Posterior cingulate gyrus (tissue), 11 donors: ENCODE results near the gene NDUFV1.
"Not testable (repeated sequence)": the region's sequence is repeated elsewhere in the genome, so short reads cannot be mapped to it uniquely, and the experiment has no call there.

Experiments
- DNase-seq, 10 donors: peaks; one replicate each; pipeline versions ENCODE4 v3.0.0 to v3.0.0-alpha.2; 2020 to 2021; ENCODE audit warnings: mixed read lengths in 3 of 10
- intact Hi-C: fragments of 100-400 bp; cut with DNase I; formaldehyde crosslinking; loops from one replicate; pipeline ENCODE4 v1.15.1; 2023

NDUFV1 gene

DNA sequence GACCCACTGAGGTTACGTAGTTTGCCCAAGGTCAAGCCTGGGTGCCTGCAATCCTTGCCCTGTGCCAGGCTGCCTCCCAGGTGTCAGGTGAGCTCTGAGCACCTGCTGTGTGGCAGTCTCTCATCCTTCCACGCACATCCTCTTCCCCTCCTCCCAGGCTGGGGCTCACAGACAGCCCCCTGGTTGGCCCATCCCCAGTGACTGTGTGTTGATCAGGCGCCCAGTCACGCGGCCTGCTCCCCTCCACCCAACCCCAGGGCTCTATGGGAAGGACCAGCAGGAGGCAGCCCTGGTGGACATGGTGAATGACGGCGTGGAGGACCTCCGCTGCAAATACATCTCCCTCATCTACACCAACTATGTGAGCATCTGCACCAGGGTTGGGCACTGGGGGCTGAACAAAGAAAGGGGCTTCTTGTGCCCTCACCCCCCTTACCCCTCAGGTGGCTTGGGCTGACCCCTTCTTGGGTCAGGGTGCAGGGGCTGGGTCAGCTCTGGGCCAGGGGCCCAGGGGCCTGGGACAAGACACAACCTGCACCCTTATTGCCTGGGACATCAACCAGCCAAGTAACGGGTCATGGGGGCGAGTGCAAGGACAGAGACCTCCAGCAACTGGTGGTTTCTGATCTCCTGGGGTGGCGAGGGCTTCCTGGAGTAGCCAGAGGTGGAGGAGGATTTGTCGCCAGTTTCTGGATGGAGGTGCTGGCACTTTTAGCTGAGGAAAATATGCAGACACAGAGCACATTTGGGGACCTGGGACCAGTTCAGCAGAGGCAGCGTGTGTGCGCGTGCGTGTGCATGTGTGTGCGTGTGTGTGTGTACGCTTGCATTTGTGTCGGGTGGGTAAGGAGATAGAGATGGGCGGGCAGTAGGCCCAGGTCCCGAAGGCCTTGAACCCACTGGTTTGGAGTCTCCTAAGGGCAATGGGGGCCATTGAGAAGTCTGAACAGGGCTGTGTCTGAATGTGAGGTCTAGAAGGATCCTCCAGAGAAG is 21.6 kb upstream of the NDUFV1 start:
- intact Hi-C loops: loop anchor here (1.0 to 10.0 kb wide), 2 partner anchors 21 to 70 kb away; partner anchors contain the start of gene NDUFV1
- DNase-seq: peak in 1 of 10 donors; percentile 78

DNA sequence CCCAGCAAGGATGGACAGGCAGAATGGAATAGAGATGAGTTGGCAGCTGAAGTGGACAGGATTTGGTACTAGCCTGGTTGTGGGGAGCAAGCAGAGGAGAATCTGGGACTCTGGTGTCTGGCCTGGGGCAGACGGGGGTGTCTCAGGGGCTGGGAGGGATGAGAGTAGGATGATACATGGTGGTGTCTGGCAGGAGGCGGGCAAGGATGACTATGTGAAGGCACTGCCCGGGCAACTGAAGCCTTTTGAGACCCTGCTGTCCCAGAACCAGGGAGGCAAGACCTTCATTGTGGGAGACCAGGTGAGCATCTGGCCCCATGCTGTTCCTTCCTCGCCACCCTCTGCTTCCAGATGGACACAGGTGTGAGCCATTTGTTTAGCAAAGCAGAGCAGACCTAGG is 20.8 kb upstream of the NDUFV1 start:
- intact Hi-C loops: loop anchor here (10.0 kb wide), 1 partner anchor 71 kb away; no protein-coding TSS in a partner anchor
- DNase-seq: no peak

GRCh38 chr11:67586568-67587250 is 20.0 kb upstream of the NDUFV1 start:
- intact Hi-C loops: loop anchor here (10.0 kb wide), 1 partner anchor 72 kb away; no protein-coding TSS in a partner anchor
- DNase-seq: peak in 1 of 10 donors; percentile 48

DNA sequence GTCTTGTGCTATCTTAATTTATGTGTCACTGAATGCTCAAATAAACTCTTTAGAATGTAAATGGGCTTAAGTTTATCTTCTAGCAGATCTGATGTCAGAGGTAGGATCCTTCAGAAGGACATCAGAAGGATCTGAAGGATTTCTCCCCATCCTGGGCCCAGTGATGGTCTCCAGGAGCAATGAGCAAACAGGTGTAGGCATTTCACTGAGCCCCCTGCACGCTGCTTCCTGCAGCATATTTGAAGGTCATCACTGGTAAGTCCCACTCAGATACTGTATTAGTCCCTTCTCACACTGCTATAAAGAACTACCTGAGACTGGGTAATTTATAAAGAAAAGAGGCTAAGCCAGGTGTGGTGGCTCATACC is 18.6 kb upstream of the NDUFV1 start:
- intact Hi-C loops: loop anchor here (10.0 kb wide), 1 partner anchor 73 kb away; no protein-coding TSS in a partner anchor
- peak in 1 of 10 donors; percentile 52 for DNase-seq

- intact Hi-C loops: loop anchor here (10.0 kb wide), 1 partner anchor 74 kb away; no protein-coding TSS in a partner anchor
- peak in 1 of 10 donors; percentile 13 for DNase-seq
Observed at GRCh38 chr11:67588899-67589415, 17.8 kb upstream of the NDUFV1 start.

DNA sequence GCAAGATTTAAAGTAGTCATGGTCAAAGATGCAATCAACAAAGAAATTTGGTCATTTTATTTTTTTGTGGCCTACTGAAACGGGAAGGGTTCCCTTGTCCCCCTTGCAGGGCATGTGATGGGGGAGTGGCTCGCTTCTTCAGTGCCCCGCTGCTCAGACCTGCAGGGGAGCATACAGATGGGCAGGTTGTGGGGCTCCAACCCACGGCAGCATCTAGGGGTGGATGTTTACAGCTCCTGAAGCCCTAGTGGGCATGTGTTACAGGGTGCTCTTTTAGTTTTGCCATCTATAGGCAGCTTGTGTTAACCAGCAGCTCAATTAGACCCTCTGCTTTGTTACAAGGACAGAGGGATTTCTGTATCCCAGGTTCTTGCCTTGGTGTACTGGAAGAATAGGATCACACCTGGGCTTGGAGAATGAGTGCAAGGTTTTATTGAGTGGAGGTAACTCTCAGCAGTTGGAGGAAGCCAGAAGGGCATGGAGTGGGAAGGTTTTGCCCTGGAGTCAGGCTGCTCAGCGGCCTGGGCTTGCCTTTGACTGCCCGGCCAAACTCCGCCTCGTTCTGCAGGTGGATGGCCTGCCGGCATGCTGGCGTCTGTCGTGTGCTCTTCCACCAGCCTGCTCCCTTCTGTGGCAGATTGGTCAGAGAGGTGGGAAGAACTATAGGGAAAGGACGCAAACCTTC is 13.7 kb upstream of the NDUFV1 start:
- intact Hi-C loops: no loop called here

GRCh38 chr11:67593565-67593905 is 13.2 kb upstream of the NDUFV1 start:
- intact Hi-C loops: no loop called here
- peak in 1 of 10 donors; percentile 9 for DNase-seq

More for the DNA sequence above, 13.7 kb upstream of the NDUFV1 start:
- DNase-seq: peak in 1 of 10 donors; percentile 39

DNA sequence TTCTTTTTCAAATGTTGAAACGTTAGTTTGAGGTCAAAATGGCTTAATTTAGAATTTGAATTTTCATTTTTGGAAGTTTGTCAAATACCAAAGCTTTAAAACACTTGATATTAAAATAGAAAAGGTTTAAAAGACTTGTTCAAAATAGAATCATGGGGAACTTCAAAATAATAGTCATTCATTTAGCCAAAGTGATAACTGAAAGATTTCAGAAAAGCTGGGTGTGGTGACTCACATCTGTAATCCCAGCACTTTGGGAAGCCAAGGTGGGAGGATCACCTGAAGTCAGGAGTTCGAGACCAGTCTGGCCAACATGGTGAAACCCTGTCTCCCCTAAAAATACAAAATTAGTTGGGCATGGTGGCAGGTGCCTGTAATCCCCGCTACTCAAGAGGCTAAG is 12.3 kb upstream of the NDUFV1 start:
- peak in 1 of 10 donors; percentile 2 for DNase-seq
- intact Hi-C loops: no loop called here

- DNase-seq: peak in 1 of 10 donors; percentile 10
- intact Hi-C loops: no loop called here
Observed at GRCh38 chr11:67596753-67597300, 9.9 kb upstream of the NDUFV1 start.

DNA sequence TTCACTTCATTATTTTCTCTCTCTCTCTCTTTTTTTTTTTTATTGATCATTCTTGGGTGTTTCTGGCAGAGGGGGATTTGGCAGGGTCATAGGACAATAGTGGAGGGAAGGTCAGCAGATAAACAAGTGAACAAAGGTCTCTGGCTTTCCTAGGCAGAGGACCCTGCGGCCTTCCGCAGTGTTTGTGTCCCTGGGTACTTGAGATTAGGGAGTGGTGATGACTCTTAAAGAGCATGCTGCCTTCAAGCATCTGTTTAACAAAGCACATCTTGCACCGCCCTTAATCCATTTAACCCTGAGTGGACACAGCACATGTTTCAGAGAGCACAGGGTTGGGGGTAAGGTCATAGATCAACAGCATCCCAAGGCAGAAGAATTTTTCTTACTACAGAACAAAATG is 9.3 kb upstream of the NDUFV1 start:
- intact Hi-C loops, DNase-seq: not testable (repeated sequence)

- intact Hi-C loops: not testable (repeated sequence)
- DNase-seq: peak in 1 of 10 donors; percentile 40
Observed at GRCh38 chr11:67597963-67598362, 8.8 kb upstream of the NDUFV1 start.

- intact Hi-C loops: no loop called here
- no peak for DNase-seq
Observed at GRCh38 chr11:67599149-67599548, 7.6 kb upstream of the NDUFV1 start.

- intact Hi-C loops: no loop called here
Observed at GRCh38 chr11:67600324-67601029, 6.3 kb upstream of the NDUFV1 start.

GRCh38 chr11:67601098-67601497 is 5.6 kb upstream of the NDUFV1 start:
- DNase-seq: peak in 1 of 10 donors; percentile 62
- intact Hi-C loops: no loop called here

More at GRCh38 chr11:67600324-67601029, 6.3 kb upstream of the NDUFV1 start:
- peak in 1 of 10 donors; percentile 50 for DNase-seq

DNA sequence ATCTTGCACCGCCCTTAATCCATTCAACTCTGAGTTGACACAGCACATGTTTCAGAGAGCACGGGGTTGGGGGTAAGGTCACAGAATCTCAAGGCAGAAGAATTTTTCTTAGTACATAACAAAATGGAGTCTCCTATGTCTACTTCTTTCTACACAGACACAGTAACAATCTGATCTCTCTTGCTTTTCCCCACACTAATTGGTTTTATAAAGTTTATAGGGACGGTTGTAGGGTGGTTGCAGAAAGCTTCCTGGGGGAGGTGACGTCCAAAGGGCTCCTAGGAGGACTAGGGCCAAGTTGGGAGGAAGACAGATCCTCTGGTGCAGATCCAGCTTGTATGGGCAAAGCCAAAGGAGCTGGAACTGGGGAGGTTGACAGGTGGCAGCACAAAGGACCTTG is 2.6 kb upstream of the NDUFV1 start:
- intact Hi-C loops, DNase-seq: not testable (repeated sequence)

- intact Hi-C loops: no loop called here
Observed at GRCh38 chr11:67604815-67605214, 1.9 kb upstream of the NDUFV1 start.

DNA sequence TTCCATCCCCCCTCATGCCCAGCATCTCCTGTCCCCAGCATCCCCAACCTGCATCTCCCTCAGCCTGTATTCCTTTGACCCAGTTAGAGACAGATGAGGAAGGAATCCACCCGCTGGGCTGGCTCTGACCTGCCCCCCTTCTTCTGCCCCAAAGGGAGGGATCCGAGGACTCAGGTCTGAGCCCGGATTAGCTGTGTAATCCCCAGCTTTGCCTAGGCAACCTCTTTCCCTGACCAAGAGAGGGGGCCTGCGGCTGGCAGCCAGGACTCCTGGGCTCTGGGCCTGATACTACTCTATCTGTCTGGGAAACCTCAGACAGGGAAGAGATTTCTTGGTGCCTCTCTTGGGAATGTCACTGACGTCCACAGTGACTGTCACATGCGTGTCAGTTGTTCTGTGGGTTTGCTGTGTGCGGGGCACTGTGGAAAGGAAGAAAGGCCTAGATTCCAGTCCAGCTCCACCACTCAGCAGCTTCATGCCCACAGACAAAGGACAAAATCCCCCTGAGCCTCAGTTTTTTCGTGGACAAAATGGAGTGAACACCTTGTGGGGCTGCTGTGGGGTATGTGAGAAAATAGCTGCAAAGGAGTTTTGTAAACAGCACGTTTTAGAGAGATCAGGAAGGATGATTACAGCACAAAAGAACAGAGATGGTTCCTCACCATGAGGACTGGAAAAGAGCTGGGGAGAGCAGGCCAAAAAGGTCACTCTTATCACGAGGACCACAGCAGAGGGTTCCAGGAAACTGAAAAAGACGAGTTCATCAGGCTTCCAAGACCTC is 1.3 kb upstream of the NDUFV1 start:
- peak in 2 of 10 donors; percentile 17 to 72 for DNase-seq
- intact Hi-C loops: loop anchor here (1.0 kb wide), 1 partner anchor 21 kb away; no protein-coding TSS in a partner anchor

More at GRCh38 chr11:67604815-67605214, 1.9 kb upstream of the NDUFV1 start:
- DNase-seq: peak in 2 of 10 donors; percentile 3 to 43

DNA sequence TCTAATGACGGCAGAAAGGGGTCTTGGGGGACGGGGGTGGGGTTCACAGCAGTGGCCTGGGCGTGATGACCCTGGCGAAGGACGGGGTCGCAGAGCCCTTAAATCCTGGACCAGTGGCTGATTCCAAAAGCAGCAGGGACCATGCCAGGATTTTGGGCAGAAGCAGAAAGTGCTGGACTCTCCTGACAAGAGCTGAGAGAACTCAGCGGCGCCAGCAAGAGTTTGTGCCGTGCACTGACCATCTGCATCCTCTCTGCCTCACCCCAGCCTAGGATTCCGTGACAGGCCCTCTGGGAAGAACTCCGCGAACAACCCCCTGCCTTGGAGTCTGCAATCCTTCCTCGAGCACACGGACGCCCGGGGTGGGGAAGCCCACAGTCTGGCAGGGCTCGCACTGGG is 644 bp upstream of the NDUFV1 start:
- peak in 3 of 10 donors; percentile 17 to 88 (median 87) for DNase-seq
- intact Hi-C loops: loop anchor here (1.0 kb wide), 1 partner anchor 22 kb away; no protein-coding TSS in a partner anchor
